Subcutaneous adipose tissue (tissue), 4 donors: Measurements from ENCODE around the gene HOXA10. TPM values are rescaled to one million over a fixed set of nuclear protein-coding genes. Genes with fewer than 3 reads are reported as not detected.

Source experiments
- total RNA-seq, 4 donors: library from RNA; depleted of rRNA; stranded (reverse); fragments of >200 nt; gene quantifications; one replicate each; pipeline ENCODE4 v1.1.0, GENCODE V29; 2016
- TF ChIP-seq, protein P1 (sequence below): fragments of 450-650 bp; IDR thresholded peaks from one replicate; pipeline ENCODE4 v1.5.1; 2016; ENCODE audit warnings: low read depth, mild to moderate bottlenecking, control low read depth, antibody characterized with exemption, moderate library complexity

Gene HOXA10
- total RNA-seq, 4 donors from 2014 or later = 17.3 to 22.6 (median 20.9) TPM

GRCh38 chr7:27168265-27168947 is 5.7 kb downstream of the HOXA10 start:
- TF ChIP-seq, protein P1, sequence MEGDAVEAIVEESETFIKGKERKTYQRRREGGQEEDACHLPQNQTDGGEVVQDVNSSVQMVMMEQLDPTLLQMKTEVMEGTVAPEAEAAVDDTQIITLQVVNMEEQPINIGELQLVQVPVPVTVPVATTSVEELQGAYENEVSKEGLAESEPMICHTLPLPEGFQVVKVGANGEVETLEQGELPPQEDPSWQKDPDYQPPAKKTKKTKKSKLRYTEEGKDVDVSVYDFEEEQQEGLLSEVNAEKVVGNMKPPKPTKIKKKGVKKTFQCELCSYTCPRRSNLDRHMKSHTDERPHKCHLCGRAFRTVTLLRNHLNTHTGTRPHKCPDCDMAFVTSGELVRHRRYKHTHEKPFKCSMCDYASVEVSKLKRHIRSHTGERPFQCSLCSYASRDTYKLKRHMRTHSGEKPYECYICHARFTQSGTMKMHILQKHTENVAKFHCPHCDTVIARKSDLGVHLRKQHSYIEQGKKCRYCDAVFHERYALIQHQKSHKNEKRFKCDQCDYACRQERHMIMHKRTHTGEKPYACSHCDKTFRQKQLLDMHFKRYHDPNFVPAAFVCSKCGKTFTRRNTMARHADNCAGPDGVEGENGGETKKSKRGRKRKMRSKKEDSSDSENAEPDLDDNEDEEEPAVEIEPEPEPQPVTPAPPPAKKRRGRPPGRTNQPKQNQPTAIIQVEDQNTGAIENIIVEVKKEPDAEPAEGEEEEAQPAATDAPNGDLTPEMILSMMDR = no peak

GRCh38 chr7:27167916-27168264 is 6.2 kb downstream of the HOXA10 start:
- TF ChIP-seq, protein P1 = no peak

- TF ChIP-seq, protein P1 = no peak
Measured at GRCh38 chr7:27166531-27167505, 7.3 kb downstream of the HOXA10 start.

- TF ChIP-seq, protein P1 = no peak
Measured at GRCh38 chr7:27165996-27166530, 8.1 kb downstream of the HOXA10 start.

- TF ChIP-seq, protein P1 = no peak
Measured at GRCh38 chr7:27165089-27165995, 8.8 kb downstream of the HOXA10 start, which contains the start of gene HOXA9. Gene HOXA9, minus strand, starts transcription at chr7:27165537. Its CDS starts 80 bp downstream, at chr7:27165457.

DNA sequence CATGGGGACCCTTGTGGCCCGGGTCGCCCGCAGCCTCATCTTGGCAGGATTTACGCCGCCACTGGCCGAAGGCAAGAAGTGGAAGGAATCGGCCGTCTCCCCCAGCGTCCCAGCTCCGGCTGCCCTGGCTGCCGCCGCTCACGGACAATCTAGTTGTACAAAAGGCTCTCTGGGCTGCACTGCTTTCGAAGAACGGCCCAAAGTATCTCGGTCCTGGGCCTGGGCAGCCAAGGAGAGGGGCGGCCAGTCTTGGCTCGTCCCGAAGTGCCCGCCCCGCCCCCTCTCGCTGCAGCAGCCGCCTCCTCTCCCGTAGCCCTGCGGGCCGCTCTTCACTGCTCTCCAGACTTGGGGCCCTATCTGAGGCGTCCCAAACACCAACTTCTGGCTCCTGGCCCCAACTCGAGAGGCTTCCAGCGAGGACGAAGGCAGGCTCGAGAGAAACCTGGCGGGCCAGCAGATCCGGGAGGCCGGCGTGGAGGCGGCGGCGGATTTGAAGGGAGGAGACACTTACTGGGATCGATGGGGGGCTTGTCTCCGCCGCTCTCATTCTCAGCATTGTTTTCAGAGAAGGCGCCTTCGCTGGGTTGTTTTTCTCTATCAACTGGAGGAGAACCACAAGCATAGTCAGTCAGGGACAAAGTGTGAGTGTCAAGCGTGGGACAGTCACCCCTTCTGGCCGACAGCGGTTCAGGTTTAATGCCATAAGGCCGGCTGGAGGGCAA is 9.6 kb downstream of the HOXA10 start:
- TF ChIP-seq, protein P1 = no peak
